Stimulated activated CD8-positive, alpha-beta memory T cell treated with anti-CD3 and anti-CD28 coated beads, Interleukin-12 subunit alpha, Interleukin-12 subunit beta, amount 100 ng/mL, for 24 hours (primary cell): ENCODE results near the gene NTNG1.
"Not testable (repeated sequence)": the region's sequence is repeated elsewhere in the genome, so short reads cannot be mapped to it uniquely, and the experiment has no call there.

Experiments
- DNase-seq: peaks from one replicate; pipeline ENCODE4 v3.0.0-alpha.2; 2020; ENCODE audit errors: extremely low read depth

The NTNG1 gene

DNA sequence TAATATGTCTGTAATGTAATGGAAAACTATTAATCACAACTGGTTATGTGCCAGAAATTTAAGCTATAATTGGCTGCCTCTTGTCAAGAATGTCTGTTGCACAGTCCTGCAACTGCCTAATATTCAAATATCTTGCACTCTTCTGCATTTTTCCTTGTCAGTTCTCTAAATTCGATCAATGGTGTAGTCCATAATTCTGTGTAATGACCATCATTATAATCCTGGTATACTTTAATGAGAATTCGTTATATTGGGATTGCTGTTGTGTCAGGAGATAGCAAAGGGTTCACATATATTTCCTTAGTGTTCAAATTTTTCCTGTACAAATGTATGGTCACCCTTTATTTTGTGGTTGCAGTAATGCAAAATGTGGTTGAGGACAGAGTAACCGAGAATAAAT is 4.8 kb downstream of the NTNG1 start:
- DNase-seq = no peak

DNA sequence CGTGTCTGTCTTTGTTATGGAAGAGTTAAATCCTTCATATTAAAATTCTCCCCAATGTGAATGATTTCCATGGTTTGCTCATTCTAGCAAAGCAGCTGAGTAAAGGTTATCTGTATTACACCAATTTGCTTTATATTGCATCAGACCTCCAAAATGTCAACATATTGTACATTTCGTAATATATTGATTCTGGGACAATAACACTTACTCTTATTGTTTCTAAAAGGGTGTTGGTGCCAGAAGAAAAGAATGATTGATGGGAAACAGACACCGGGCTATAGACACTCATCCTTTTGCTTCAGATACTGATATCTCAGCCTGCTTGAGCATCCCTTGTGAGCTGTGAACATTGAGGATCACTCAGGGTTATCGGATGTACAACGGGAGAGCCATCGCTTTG is 7.0 kb downstream of the NTNG1 start:
- no peak for DNase-seq

DNA sequence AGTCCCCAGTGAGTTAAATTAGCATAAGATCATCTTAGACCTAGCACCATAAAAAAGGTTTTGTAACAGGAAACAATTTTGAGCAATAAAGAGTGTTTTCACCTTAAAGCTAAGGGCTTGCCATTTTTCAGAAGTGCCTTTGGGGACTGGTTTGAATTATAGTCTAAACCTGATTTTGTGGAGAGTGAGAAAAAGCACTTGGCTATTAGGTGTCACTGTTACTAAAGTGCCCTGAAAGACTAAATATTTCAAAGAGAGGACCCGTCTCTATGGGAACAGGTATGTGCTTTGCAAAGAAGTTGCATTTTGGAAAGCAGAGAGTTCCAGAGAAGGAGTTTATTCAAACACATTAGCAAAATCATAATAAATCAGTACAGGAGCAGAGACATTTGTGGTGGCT is 9.1 kb downstream of the NTNG1 start:
- no peak for DNase-seq

DNA sequence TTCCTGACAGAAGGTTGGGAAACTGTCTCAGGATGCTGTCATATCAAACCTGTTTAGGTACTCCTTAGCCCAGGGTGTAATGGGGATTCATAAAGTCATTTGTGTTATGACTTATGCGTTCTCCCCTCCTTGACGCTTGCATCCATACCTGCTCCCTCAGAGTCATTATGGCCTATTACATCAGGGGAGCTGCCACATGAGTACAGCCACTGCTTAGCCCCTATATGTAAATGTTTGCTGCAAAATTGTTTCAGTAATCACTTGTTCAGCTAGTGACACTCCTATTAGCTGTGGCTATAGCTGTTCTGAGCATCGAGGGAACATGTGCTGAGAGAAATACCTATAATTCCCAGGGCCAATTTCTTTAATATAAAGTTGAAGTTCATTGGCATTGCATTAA is 10.5 kb downstream of the NTNG1 start:
- DNase-seq = no peak

DNA sequence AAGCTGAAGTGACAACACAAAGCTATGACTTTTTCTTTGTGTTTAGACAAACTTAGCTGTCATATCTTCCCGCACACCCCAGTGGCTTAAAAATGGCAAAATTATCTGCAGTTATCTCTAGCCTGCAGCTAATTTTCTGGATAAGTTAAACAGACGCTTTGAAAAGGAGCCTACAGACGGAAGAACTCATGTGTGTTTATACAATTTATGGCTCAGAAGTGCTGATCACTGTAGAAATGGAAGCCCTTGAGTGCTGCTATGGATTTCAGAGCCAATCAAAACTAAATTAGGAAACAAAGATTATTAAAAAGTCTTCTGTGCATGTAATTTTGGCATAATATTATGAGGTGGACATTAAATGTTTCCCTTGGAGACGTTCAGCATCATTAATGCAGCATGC is 11.6 kb downstream of the NTNG1 start:
- no peak for DNase-seq

DNA sequence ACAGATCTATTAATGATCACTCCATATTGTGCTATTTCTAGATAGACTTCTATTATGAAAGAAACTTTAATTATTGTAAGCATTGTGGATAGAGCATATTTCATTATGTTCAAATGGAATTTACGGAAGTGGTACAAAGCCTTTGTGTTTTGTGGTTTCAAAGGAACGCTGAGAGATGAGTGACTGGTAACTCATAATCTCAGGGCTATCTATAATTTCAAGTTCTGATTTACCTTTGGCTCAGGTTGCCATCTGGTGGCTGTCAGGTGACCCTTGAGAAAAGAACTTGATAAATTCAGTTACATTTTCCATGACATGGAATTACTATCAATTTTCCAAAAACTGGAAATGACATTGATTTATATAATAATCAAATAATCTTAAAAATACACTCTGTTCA is 12.2 kb downstream of the NTNG1 start:
- no peak for DNase-seq

DNA sequence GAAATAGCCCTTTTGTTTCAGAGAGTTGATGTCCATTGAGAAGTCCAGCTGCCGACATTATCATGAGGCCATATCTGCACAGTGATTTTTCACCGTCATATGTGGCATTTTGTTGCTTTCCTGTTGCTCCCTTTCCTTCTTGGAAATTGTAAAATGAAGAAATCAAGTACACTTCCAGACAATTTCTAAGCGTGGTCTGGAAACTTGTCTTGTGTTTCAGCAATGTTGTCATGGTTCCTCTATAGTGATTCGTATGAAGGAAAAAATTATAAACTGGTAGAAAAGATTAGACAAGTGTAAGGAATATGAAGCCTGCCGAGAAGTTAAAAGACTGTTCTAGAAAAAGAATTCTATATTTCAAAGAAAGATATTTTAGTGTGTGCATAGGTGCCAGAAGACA is 17.7 kb downstream of the NTNG1 start:
- DNase-seq = no peak

DNA sequence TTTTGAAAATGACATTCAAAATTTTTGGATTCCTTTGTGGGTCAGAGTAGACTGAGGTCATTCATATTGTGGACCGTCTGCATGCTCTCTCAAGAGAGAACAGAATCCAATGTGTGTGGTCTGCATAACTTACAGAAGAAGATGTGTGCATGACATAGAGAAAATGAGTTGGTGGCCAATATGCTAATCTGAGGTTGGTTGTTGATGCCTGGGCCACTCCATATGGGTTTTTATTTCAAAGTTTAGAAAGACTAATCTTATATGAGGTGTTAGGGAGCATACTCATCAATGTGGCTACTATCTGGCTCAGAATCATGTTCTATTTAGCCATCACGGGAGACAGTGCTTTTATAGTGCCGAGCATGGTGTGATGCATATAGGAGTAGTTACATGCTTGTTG is 18.2 kb downstream of the NTNG1 start:
- no peak for DNase-seq

DNA sequence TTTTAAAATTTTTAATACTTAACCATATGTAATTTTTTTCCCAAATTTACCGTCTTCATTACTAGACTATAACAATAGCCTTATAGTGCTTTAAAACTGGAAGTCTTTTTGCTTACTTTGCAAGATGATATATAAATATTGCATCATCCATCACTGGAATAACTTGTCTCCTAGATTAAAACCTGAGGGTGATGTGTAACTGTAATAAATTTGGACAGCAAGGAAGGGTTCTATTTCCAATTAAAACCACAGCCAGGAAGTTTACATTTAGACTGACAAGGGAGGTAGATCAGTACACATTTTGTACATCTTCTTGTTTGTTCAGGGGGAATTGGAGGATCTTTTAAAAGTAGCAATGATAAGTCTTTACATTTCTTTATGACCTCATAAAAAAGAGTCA is 21.9 kb downstream of the NTNG1 start:
- no peak for DNase-seq

DNA sequence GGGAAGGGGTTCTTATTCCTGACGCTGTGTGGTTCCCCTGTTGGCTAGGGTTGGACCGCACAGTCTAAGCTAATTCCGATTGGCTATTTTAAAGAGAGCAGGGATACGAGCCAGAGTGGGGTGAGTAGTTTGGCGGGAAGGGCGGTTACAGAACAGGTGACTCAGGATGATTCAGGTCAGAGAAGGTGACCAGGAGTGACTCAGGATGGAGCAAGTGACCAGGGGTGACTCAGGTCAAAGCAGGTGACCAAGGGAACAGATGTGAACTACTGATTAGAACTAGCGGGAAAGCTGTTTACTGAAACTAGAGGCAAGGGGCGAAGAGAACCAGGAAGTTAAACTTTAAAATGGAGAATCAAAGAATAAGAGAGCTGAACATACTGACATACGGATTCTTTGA is 24.1 kb downstream of the NTNG1 start:
- not testable (repeated sequence) for DNase-seq

DNA sequence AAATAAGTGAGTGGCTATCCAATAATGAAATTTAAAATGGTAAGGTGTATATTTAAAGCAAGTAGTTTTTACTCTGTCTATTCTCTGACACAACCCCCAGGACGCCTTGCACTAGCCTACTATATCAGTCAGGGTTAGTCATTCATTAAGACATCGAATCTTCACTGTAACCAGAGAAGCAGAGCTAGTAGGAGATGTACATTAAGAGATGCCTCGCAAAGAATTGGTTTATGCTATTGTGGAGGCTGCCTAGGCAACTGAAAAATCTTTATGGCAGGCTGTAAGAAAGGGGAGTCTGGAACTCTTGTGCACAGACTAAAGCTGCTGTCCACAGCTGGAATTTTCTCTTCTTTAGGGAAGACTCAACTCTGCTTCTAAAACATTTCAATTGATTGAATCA is 28.8 kb downstream of the NTNG1 start:
- no peak for DNase-seq

DNA sequence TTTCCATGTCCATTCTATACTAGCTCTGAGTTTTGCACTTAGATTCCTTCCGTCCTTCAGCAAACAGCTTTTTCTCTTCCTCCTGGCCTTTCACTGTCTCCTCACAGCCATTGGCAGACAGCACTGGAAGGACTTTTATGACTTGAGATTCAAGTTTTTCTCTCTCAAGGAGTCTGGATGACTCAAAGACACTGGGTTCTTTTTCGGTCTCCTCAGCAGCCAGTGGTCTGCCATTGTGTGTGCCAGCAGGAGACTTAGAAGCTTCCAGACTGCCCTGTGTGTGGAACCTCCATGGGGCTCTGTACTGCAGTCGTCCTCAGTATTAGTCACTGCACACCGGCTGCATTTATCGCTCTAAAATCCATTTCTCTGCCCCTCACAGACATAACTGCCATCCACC is 30.5 kb downstream of the NTNG1 start:
- no peak for DNase-seq

DNA sequence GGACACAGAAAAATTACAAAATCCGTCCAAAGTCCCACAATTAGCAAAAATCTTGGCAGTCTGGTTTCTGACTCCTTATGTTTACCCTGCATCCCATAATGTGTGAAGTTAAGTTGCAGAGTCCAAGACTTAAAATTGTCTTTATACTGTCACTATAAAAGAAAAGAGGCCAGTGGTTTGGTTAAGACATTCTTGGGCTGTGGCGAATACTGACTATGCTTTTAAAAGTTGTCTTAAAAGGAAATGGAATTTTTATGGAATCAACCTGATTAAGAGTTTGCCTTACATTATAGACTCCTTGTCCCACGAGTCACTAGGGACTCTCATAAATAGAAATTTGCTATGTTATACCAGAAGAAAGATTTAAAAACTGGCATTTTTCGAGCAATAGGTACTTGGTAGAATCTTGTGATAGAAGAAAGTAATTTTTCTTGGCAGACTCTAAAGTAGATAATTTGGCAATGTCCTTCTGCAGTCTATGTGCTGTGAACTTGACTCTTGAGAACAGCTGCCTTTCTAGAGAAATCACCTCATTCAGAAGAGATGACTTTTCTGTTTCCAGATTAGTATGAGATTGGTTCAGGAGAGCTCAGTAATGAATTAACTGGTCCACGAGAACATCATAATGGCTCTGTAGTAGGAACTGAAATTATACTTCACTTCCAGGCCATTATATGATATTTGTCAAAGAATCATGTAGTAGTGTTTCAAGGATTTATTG is 31.8 kb downstream of the NTNG1 start:
- DNase-seq = no peak

DNA sequence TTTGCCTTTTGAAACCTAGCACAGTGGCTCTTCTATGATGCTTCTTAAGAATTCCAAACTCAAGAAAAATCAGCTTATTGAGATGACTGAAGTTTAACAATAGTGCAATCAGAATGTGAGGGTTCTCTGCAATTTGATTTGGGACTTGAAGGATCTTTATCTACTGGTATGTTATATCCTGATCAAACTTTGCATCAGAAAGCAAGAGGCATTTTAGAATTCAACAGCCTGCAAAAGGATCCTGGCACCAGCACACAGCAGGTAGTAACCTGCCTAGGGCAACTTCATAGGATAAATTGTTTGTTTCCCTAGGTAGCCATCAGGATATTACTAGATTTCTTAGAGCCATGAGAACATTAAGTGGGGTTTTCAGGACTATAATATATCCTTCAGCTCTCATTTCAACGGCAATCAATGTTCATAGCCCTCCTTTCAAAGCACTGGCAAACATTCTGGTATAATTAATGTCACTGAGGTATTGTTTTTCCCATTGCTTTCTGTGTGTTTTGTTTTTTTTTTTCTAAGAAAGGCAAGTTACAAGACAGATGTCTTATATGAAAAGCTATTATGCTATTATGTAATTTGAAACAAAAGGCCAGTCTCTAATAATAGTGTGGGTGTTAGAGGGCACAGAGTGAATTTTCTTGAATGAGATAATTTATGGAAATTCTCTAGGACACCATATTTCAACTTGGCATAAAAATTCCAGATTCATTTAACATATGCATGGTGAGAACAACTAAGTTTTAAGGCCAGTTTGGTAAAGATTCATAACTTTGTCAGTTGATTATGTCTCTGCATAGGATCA is 34.5 kb downstream of the NTNG1 start:
- DNase-seq = no peak

DNA sequence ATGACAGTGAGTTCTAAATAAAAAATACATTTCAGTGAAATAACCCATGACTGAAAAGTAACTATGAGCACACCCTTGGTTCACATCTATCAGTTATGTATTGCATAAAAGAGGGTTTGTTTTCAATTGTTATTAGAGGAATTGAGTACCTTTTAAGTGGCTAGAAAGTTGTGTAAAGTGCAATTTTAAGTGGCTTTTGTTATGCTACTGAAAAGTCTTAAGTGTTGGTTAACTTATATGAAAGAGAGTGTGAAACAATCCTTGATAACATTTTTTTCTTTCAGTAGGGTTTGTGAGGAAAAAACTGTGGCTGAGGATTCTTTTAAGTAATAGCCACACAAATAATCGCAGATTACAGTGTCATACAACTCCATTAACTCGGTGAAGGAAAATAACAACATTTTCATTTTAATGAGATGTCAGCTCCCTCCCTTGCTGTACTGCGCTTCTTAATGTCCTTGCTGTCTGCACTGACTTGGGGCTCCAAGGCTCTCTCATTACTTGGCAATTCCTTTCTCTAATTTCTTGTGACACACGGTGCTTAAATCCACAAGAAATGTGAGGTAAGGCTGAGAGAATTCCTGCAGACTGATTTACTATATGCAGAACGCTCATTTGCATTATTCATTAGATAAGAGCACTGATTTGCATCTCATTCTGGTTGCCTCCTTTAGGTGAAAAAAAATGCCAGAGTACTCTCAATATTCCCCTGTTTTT is 40.6 kb downstream of the NTNG1 start:
- DNase-seq = no peak

DNA sequence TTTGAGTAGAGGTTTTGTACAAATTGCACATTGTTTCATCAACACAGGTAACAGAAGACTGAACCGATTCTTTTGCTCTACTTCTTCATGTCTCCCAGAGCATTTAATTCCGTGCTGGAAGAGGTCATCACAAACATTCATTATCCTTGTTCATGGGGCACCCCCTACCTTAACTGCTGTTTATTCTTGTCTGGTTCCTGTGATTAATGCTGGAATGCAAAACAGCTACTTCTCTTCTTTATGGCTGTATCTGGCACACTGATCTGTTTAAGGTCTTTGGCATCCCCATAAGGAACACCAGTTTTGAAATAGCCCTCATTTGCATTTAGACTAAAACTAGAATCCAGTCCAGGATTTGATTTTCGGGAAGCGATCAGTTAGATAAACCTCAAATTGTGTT is 42.2 kb downstream of the NTNG1 start:
- DNase-seq = no peak

DNA sequence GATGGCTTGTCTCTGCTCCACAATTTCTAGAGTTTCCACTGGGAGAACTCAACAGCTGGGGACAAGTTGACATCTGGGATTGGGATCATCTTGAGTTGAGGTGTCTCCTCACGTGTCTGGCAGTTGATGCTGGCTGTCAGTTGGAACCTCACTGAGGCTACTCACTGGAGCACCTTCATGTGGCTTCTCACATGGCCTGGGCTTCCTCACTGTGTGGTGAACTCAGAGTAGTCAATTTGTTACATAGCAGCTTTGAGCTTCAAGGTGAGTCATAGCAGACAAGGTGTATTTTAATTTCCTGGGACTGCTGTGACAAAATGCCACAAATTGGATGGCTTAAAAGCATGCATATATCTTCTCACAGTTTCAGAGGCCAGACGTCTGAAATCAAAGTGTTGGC is 44.0 kb downstream of the NTNG1 start:
- DNase-seq = no peak

DNA sequence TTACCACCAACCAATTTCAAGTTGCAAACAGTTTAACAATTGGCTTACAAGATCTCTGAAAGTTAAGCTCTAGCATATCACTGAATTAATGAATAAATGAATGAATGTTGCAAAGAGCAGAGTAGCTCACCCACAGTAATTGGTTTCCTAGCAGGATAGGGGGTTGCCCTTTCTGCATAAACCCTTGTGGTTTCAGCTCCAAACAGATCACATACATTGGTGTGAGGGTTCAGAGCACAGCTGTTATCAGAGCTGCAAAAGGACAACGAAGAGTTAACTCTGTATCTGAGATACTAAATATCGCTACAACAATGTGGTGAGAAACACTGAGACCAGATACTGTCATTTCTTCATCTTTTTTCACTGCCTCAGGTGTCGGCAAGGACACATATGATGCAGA is 46.6 kb downstream of the NTNG1 start:
- no peak for DNase-seq

DNA sequence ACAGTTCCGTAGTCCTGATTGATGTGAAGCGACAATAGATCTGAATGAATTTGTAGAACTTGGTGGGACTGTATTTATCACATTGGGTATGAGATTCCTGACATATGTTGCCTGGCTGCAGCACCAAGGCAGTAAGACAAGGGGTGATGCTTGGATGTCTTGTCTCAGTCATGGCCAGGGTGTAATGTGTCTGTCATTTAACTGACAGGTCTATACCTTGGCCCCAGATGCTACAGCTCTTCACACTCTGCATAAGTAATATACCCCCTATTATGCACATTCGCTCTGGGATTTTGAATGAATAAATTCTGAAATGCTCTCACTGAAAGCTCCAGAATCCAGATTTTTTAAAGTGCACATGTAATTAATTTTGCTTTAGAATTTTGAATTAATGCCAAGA is 47.3 kb downstream of the NTNG1 start:
- no peak for DNase-seq

DNA sequence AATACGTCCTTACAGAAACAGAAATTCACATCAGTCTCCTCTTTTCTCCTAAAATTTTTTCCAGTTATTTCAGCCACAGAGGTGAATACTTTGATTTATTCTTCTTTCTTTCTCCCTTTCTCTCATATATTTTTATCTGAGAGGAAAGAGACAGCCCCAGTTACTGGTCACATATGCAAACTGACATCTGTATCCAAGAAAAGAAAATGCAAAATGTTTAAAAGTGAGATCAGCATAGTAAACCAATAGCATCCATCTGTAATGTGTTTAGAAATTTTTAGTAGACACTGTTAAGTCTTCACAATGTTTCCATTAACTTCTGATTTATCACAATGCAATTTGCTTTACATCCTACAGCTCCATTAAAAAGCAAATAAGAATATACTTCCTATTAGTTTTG is 53.5 kb downstream of the NTNG1 start:
- no peak for DNase-seq

DNA sequence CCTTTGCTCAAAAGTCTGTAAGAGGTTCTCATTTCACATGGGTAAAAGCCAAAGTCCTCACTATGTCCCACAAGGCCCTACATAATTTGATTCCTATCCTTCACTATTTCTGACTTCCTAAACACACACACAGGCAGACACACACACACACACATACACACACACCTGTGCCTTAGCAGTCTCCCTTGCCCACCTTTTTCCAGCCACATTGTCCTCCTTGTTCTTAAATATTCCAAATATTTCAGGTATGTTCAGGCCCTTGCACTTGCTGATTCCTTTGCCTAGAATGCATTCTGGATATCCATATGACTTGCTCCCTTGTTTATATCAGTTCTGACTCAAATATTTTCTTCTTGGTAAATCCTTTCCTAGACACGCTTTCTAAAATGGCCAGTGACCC is 54.6 kb downstream of the NTNG1 start:
- no peak for DNase-seq

DNA sequence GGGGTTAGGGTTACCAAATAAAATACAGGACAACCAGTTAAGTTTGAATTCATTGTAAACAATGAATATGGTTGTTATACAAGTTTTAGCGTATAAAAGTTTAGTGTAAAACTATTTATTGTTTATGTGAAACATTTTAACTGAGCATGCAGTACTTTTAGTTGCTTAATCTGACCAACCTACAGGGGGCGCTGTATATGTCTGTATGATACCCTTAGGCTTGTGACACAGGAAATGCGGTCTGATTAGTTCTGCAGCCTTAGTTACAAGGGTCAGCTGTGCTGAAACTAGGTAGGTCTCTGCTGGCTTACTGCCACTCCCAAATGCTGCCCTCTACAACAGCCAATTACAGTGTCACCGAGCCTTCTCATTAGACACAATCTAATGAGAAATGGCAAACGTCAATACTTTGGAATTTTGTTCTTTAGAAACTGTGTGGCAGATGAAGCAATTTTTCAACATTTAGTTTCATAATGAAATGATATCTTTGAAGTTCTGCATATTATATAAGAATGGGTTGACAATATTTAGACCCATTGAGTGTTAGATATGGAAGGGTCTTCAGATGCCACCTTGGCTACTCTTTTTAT is 56.2 kb downstream of the NTNG1 start:
- DNase-seq = no peak

DNA sequence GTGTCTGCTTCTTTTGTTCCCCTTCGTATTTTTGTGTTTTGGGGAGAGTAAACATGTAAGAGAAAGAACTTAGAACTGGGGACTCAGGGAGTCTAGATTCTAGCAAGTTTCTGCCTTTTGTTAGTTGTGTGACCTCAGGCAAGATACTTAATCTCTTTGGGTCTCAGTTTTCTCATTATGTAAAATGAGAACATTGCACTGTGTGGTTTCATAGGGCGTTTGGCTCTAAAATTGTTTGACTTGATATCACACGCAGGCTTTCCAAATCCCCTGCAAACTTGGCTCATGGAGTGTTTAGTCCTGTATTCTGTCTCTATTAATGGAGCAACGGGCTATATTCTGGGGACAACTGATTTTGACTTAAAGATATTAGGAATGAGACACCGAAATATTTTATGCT is 57.7 kb downstream of the NTNG1 start:
- DNase-seq = no peak
